GM21723 (cell line): Measurements from ENCODE around the gene KRTAP4-11.
"Not testable (repeated sequence)": the region's sequence is repeated elsewhere in the genome, so short reads cannot be mapped to it uniquely, and the experiment has no call there.

ENCODE experiments used
- ATAC-seq: cut with Tn5 transposase; IDR thresholded peaks from one replicate; pipeline ENCODE4 v1.9.1; 2021; ENCODE audit warnings: mild to moderate bottlenecking, moderate library complexity; ENCODE audit not compliant: unreplicated experiment

KRTAP4-11 gene

GRCh38 chr17:41117846-41118386 is at the start of gene KRTAP4-11:
KRTAP4-11 (minus strand) TSS chr17:41118373; CDS start chr17:41118315, 58 bp downstream.
- not testable (repeated sequence) for ATAC-seq

GRCh38 chr17:41167561-41167960 is 49.4 kb upstream of the KRTAP4-11 start:
- no peak for ATAC-seq

- ATAC-seq: no peak
Measured at GRCh38 chr17:41163828-41164227, 45.7 kb upstream of the KRTAP4-11 start.

GRCh38 chr17:41160648-41161047 is 42.5 kb upstream of the KRTAP4-11 start, which contains the start of gene KRTAP4-4:
KRTAP4-4 (minus strand) TSS chr17:41160748; CDS start chr17:41160691, 57 bp downstream.
- no peak for ATAC-seq

- not testable (repeated sequence) for ATAC-seq
Measured at GRCh38 chr17:41160190-41160589, 42.0 kb upstream of the KRTAP4-11 start.

GRCh38 chr17:41153856-41154255 is 35.7 kb upstream of the KRTAP4-11 start:
- no peak for ATAC-seq

GRCh38 chr17:41151525-41151924 is 33.4 kb upstream of the KRTAP4-11 start:
- no peak for ATAC-seq

- ATAC-seq: no peak
Measured at GRCh38 chr17:41150026-41150425, 31.9 kb upstream of the KRTAP4-11 start.

GRCh38 chr17:41149652-41149985 is 31.4 kb upstream of the KRTAP4-11 start, which contains the start of gene KRTAP4-5:
KRTAP4-5 (minus strand) TSS chr17:41149825; CDS start chr17:41149767, 58 bp downstream.
- no peak for ATAC-seq

- not testable (repeated sequence) for ATAC-seq
Measured at GRCh38 chr17:41148971-41149651, 30.9 kb upstream of the KRTAP4-11 start.

GRCh38 chr17:41147531-41148204 is 29.5 kb upstream of the KRTAP4-11 start:
- no peak for ATAC-seq

- no peak for ATAC-seq
Measured at GRCh38 chr17:41145261-41145660, 27.1 kb upstream of the KRTAP4-11 start.

- ATAC-seq: no peak
Measured at GRCh38 chr17:41144846-41145245, 26.7 kb upstream of the KRTAP4-11 start.

GRCh38 chr17:41141361-41141760 is 23.2 kb upstream of the KRTAP4-11 start:
- no peak for ATAC-seq

- no peak for ATAC-seq
Measured at GRCh38 chr17:41140360-41141131, 22.4 kb upstream of the KRTAP4-11 start, which contains the start of gene KRTAP4-6. KRTAP4-6 (minus strand) TSS chr17:41140544; CDS start chr17:41140487, 57 bp downstream.

- ATAC-seq: not testable (repeated sequence)
Measured at GRCh38 chr17:41139865-41140264, 21.7 kb upstream of the KRTAP4-11 start.

- no peak for ATAC-seq
Measured at GRCh38 chr17:41133880-41134735, 15.9 kb upstream of the KRTAP4-11 start.

GRCh38 chr17:41131979-41132378 is 13.8 kb upstream of the KRTAP4-11 start:
- ATAC-seq: no peak

- ATAC-seq: no peak
Measured at GRCh38 chr17:41127371-41127770, 9.2 kb upstream of the KRTAP4-11 start.

- no peak for ATAC-seq
Measured at GRCh38 chr17:41126412-41126811, 8.2 kb upstream of the KRTAP4-11 start.
